IPS DF 4.7 (cell line): ENCODE measurements around the gene MRPL23.

Source experiments
- DNase-seq: peaks from one replicate; pipeline ENCODE4 v3.0.0-alpha.2; 2013; ENCODE audit warnings: low spot score; ENCODE audit errors: extremely low read depth

Gene MRPL23

GRCh38 chr11:1946812-1947484 is at the start of gene MRPL23:
TSS of gene MRPL23 (plus strand) at chr11:1947332. CDS start at chr11:1947363, 31 bp downstream.
- no peak for DNase-seq

GRCh38 chr11:1899090-1899489 is 48.0 kb upstream of the MRPL23 start:
- no peak for DNase-seq

- no peak for DNase-seq
Observed at GRCh38 chr11:1899686-1900085, 47.4 kb upstream of the MRPL23 start.

GRCh38 chr11:1906181-1906580 is 41.0 kb upstream of the MRPL23 start:
- no peak for DNase-seq

GRCh38 chr11:1906611-1907423 is 40.3 kb upstream of the MRPL23 start:
- no peak for DNase-seq

- DNase-seq, result no peak
Observed at GRCh38 chr11:1908618-1909017, 38.5 kb upstream of the MRPL23 start.

GRCh38 chr11:1909524-1909923 is 37.6 kb upstream of the MRPL23 start:
- no peak for DNase-seq

- no peak for DNase-seq
Observed at GRCh38 chr11:1912289-1912878, 34.7 kb upstream of the MRPL23 start.

GRCh38 chr11:1913271-1914060 is 33.7 kb upstream of the MRPL23 start:
- no peak for DNase-seq

- DNase-seq, result no peak
Observed at GRCh38 chr11:1915795-1916131, 31.4 kb upstream of the MRPL23 start.

GRCh38 chr11:1916132-1916985 is 30.8 kb upstream of the MRPL23 start:
- DNase-seq, result no peak

- no peak for DNase-seq
Observed at GRCh38 chr11:1916986-1917522, 30.1 kb upstream of the MRPL23 start.

- no peak for DNase-seq
Observed at GRCh38 chr11:1917523-1918435, 29.4 kb upstream of the MRPL23 start.

GRCh38 chr11:1918436-1919315 is 28.5 kb upstream of the MRPL23 start:
- no peak for DNase-seq

- no peak for DNase-seq
Observed at GRCh38 chr11:1919391-1920127, 27.6 kb upstream of the MRPL23 start, which contains the start of gene TNNT3. TSS of gene TNNT3 (plus strand) at chr11:1919703. CDS start at chr11:1922875, 3,172 bp downstream.

GRCh38 chr11:1920128-1920908 is 26.8 kb upstream of the MRPL23 start:
- DNase-seq, result no peak
